Spleen (tissue), 11 donors: Measurements from ENCODE around the gene OR1F1. TPM values are rescaled to one million over a fixed set of nuclear protein-coding genes. Genes with fewer than 3 reads are reported as not detected.

Experiments
- DNase-seq: peaks from one replicate; pipeline ENCODE4 v3.0.0-alpha.2; 2020
- H3K27ac ChIP-seq, 8 donors: fragments of 200-600 bp; sonication (generic) in 7 of 8; 1 replicate in 4 of 8; 2 replicates in 4 of 8; pipeline versions ENCODE4 v1.5.0 to v1.8.0; 2016 to 2021; ENCODE audit warnings: inconsistent platforms in 4 of 8, mild to moderate bottlenecking in 4 of 8, moderate library complexity in 1 of 8
- H3K27me3 ChIP-seq, 7 donors: fragments of 200-600 bp; sonication (generic) in 6 of 7; replicated peaks in 1 of 7; 1 replicate in 4 of 7; 2 replicates in 3 of 7; pipeline versions ENCODE4 v1.5.0 to v1.8.0; 2016 to 2021; ENCODE audit warnings: inconsistent platforms in 3 of 7, mild to moderate bottlenecking in 1 of 7
- H3K36me3 ChIP-seq, 6 donors: fragments of 200-600 bp; sonication (generic) in 5 of 6; 1 replicate in 4 of 6; 2 replicates in 2 of 6; pipeline versions ENCODE4 v1.5.0 to v1.8.0; 2016 to 2021; ENCODE audit warnings: inconsistent platforms in 2 of 6
- H3K4me1 ChIP-seq, 6 donors: fragments of 200-600 bp; sonication (generic) in 5 of 6; 1 replicate in 3 of 6; 2 replicates in 3 of 6; pipeline versions ENCODE4 v1.5.0 to v1.8.0; 2016 to 2021; ENCODE audit warnings: inconsistent platforms in 3 of 6
- H3K4me3 ChIP-seq, 8 donors: fragments of 200-600 bp; sonication (generic) in 7 of 8; 1 replicate in 4 of 8; 2 replicates in 4 of 8; pipeline versions ENCODE4 v1.5.0 to v1.8.0; 2016 to 2021; ENCODE audit warnings: inconsistent platforms in 4 of 8, mild to moderate bottlenecking in 4 of 8, moderate library complexity in 2 of 8
- H3K9me3 ChIP-seq, 8 donors: fragments of 200-600 bp; sonication (generic) in 7 of 8; 1 replicate in 4 of 8; 2 replicates in 4 of 8; pipeline versions ENCODE4 v1.5.0 to v1.8.0; 2016 to 2021; ENCODE audit warnings: inconsistent platforms in 4 of 8
- POLR2A ChIP-seq, 3 donors: fragments of 450-650 bp; IDR thresholded peaks; one replicate each; pipeline ENCODE4 v1.5.1; 2017; ENCODE audit warnings: antibody characterized with exemption in 3 of 3, mild to moderate bottlenecking in 1 of 3
- POLR2AphosphoS5 ChIP-seq, 3 donors: sonication (generic); formaldehyde crosslinking; IDR thresholded peaks; one replicate each; pipeline ENCODE4 v1.5.1; 2017; ENCODE audit warnings: antibody characterized with exemption in 3 of 3
- WGBS, 5 donors: extraction: QIAGEN DNeasy Blood & Tissue Kit in 3 of 5; methylation state at CpG; one replicate each; pipeline versions ENCODE4 v1.1.5 to v1.1.7; 2013 to 2018; 5-methylcytosine and 5-hydroxymethylcytosine counted together
- intact Hi-C: fragments of 100-400 bp; cut with DNase I; formaldehyde crosslinking; loops from one replicate; pipeline ENCODE4 v1.15.0; 2023; ENCODE audit warnings: low total_unique reads
- polyA plus RNA-seq, 3 donors: library from polyadenylated mRNA; stranded (reverse); fragments of 200-250 nt; gene quantifications; one replicate each; pipeline ENCODE4 v1.2.1, GENCODE V29; 2013
- total RNA-seq, 7 donors: library from RNA; depleted of rRNA in 3 of 7; stranded (reverse); fragments of >200 nt in 3 of 7; fragmentation: NEBNext Ultra II Directional in 4 of 7; extraction: Animal tissue kit (Norgen Biotek cat#: 25700) in 4 of 7; gene quantifications; one replicate each; pipeline versions ENCODE4 v1.1.0 to v1.2.1, GENCODE V29; 2016 to 2021
- TF ChIP-seq, protein P1 (sequence below), 11 experiments: fragments of 200-600 bp in 7 of 11; fragments of 450-650 bp in 4 of 11; sonication (generic) in 4 of 11; IDR thresholded peaks in 8 of 11; conservative IDR thresholded peaks in 3 of 11; 1 replicate in 7 of 11; 2 replicates in 4 of 11; pipeline versions ENCODE4 v1.4.0 to v1.8.0; 2016 to 2021; ENCODE audit warnings: antibody characterized with exemption in 11 of 11, inconsistent platforms in 4 of 11, mild to moderate bottlenecking in 1 of 11
- donor health status: healthy with polysubstance abuse.
- donor health status: DM: no; HTN: no; CAD: no; lungs with moderate emphysema.
- donor health status: DM: no; HTN: no; CAD: no.
- donor health status: Bipolar disorder and iron deficiency.
- donor health status: healthy.
- donor health status: DM: no; HTN: no; CAD: no.
- donor health status: DM: yes; HTN: yes; CAD: no.

Gene OR1F1
- total and polyA plus RNA-seq, 10 donors: not detected

DNA sequence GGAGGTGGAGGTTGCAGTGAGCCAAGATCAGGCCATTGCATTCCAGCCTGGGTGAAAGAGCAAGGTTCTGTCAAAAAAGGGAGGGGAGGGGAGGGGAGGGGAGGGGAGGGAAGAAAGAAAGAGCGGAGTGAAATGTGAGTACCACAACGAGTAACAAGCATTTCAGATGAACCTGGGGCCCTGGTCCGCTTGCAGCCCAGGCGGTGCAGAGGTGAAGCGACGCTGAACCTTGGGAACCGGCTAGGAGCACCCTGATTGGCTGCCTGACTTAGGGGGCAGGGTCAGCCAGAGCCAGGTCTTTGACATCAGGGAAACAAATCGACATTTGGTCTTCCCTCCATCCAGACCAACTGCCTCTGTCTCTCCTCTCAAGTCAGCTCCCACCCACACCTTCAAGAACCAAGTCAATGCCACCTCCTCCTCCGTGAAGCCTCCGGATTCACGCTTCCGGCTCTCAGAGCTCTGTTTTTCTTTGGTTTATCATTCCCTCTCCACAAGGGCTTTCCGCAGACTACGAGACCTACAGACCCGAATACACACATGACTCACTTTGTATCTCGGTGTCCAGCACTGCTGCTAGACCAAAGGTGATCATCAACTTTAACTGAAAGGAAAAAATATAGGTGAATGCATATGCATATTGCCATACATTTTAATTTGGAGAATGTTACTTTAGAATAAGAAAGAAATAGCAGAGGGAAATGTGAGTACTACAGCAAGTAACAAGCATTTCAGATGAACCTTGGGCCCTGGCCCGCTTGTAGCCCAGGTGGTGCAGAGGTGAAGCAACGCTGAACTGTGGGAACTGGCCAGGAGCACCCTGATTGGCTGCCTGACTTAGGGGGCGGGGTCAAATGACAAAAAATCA is 19.3 kb downstream of the OR1F1 start:
- no peak for DNase-seq
- peaks cover 0 to 48% (median 26%) of the 10 kb centered on the region in 8 donors for H3K9me3 ChIP-seq
- intact Hi-C loops: no loop called here
- no peaks in the 10 kb centered on the region for H3K36me3 ChIP-seq
- no peak overlapping the region for H3K4me3 ChIP-seq
- H3K27me3 ChIP-seq: peaks cover 0 to 49% (median 0%) of the 10 kb centered on the region in 7 donors
- WGBS, 5 donors: 63 to 82% (median 73%) methylated on average over 19 of the region's 19 CpGs
- H3K4me1 ChIP-seq: no peaks in the 10 kb centered on the region
- no peak overlapping the region for H3K27ac ChIP-seq
- TF ChIP-seq POLR2A (IDR thresholded peaks at IDR 0.05): no peak
- no peak for TF ChIP-seq POLR2AphosphoS5 (IDR thresholded peaks at IDR 0.05)
- TF ChIP-seq, protein P1, sequence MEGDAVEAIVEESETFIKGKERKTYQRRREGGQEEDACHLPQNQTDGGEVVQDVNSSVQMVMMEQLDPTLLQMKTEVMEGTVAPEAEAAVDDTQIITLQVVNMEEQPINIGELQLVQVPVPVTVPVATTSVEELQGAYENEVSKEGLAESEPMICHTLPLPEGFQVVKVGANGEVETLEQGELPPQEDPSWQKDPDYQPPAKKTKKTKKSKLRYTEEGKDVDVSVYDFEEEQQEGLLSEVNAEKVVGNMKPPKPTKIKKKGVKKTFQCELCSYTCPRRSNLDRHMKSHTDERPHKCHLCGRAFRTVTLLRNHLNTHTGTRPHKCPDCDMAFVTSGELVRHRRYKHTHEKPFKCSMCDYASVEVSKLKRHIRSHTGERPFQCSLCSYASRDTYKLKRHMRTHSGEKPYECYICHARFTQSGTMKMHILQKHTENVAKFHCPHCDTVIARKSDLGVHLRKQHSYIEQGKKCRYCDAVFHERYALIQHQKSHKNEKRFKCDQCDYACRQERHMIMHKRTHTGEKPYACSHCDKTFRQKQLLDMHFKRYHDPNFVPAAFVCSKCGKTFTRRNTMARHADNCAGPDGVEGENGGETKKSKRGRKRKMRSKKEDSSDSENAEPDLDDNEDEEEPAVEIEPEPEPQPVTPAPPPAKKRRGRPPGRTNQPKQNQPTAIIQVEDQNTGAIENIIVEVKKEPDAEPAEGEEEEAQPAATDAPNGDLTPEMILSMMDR (IDR thresholded peaks at IDR 0.05 in 8 of 11, conservative IDR thresholded peaks at IDR 0.05 in 3 of 11): no peak

GRCh38 chr16:3212006-3212405 is 24.0 kb downstream of the OR1F1 start:
- no peak for DNase-seq
- Histone ChIP-seq H3K27ac (no peak overlapping the region), H3K4me1 (peaks cover 0 to 27% (median 4%) of the 10 kb centered on the region in 6 donors), H3K4me3 (no peak overlapping the region), H3K9me3 (peaks cover 0 to 28% (median 2%) of the 10 kb centered on the region in 8 donors), H3K27me3 (peaks cover 0 to 24% (median 0%) of the 10 kb centered on the region in 7 donors), H3K36me3 (no peaks in the 10 kb centered on the region)
- intact Hi-C loops: no loop called here
- WGBS, 5 donors: 84 to 95% (median 91%) methylated on average over 3 of the region's 3 CpGs
- no peak for TF ChIP-seq POLR2AphosphoS5 (IDR thresholded peaks at IDR 0.05)
- TF ChIP-seq, protein P1 (IDR thresholded peaks at IDR 0.05 in 8 of 11, conservative IDR thresholded peaks at IDR 0.05 in 3 of 11): no peak
- no peak for TF ChIP-seq POLR2A (IDR thresholded peaks at IDR 0.05)

- TF ChIP-seq, protein P1 (IDR thresholded peaks at IDR 0.05 in 8 of 11, conservative IDR thresholded peaks at IDR 0.05 in 3 of 11): no peak
- no peak for TF ChIP-seq POLR2AphosphoS5 (IDR thresholded peaks at IDR 0.05)
- TF ChIP-seq POLR2A (IDR thresholded peaks at IDR 0.05): no peak
- 47 to 83% (median 73%) methylated on average over 1 of the region's 1 CpG for WGBS, 5 donors
- Histone ChIP-seq H3K4me3 (no peak overlapping the region), H3K9me3 (peaks cover 0 to 28% (median 3%) of the 10 kb centered on the region in 8 donors), H3K27me3 (peaks cover 0 to 24% (median 0%) of the 10 kb centered on the region in 7 donors), H3K36me3 (no peaks in the 10 kb centered on the region), H3K4me1 (peaks cover 0 to 27% (median 4%) of the 10 kb centered on the region in 6 donors), H3K27ac (no peak overlapping the region)
- DNase-seq: no peak
- intact Hi-C loops: no loop called here
These were observed 24.6 kb downstream of the OR1F1 start for GRCh38 chr16:3212567-3212966.
